OCI-LY7 (cell line): ENCODE measurements around the gene PCYT1A. TPM values are rescaled to one million over a fixed set of nuclear protein-coding genes. Genes with fewer than 3 reads are reported as not detected.

Experiments
- BruUV-seq: library from RNA; stranded (reverse); fragments of 400-500 nt; replicated peaks from 2 replicates; lab custom pipeline; 2021; lab: Mats Ljungman, UMichigan
- CTCF ChIA-PET: fragments of 300-600 bp; sonication (Branson Sonifier 250); formaldehyde crosslinking; loops from one replicate; lab custom pipeline; 2022; ENCODE audit warnings: antibody characterized with exemption; ENCODE audit not compliant: unreplicated experiment; lab: Charles Lee
- POLR2A ChIA-PET: fragments of 300-600 bp; sonication (Branson Sonifier 250); formaldehyde crosslinking; loops from one replicate; lab custom pipeline; 2022; ENCODE audit warnings: antibody characterized with exemption; lab: Charles Lee
- DNase-seq: peaks from one replicate; pipeline ENCODE4 v3.0.0-alpha.2; 2015; ENCODE audit warnings: low spot score
- H2AFZ ChIP-seq: fragments of 200-600 bp; sonication (generic), shearing (Covaris generic); 2 replicates; pipeline ENCODE4 v1.6.1; 2014; ENCODE audit warnings: mild to moderate bottlenecking, antibody characterized with exemption, low read length, moderate library complexity
- H3K27ac ChIP-seq: fragments of 200-600 bp; sonication (generic); 2 replicates; pipeline ENCODE4 v1.5.1; 2014; ENCODE audit warnings: mixed run types, low read depth, mild to moderate bottlenecking, moderate library complexity, low read length, inconsistent platforms; ENCODE audit not compliant: poor library complexity, severe bottlenecking
- H3K36me3 ChIP-seq: fragments of 200-600 bp; sonication (generic); 2 replicates; pipeline ENCODE4 v1.6.1; 2014; ENCODE audit warnings: mild to moderate bottlenecking, antibody characterized with exemption, low read length, moderate library complexity, mixed read lengths; ENCODE audit not compliant: insufficient read depth
- H3K4me1 ChIP-seq: fragments of 200-600 bp; sonication (generic); 2 replicates; pipeline ENCODE4 v1.5.1; 2014; ENCODE audit warnings: mild to moderate bottlenecking, low read length; ENCODE audit not compliant: insufficient read depth, poor library complexity, severe bottlenecking
- H3K4me2 ChIP-seq: fragments of 200-600 bp; sonication (generic); 2 replicates; pipeline ENCODE4 v1.6.1; 2014; ENCODE audit warnings: mild to moderate bottlenecking, low read length
- H3K4me3 ChIP-seq: fragments of 200-600 bp; sonication (generic); 2 replicates; pipeline ENCODE4 v1.5.1; 2014; ENCODE audit warnings: mild to moderate bottlenecking, low read depth, low read length; ENCODE audit not compliant: poor library complexity, severe bottlenecking
- H3K79me2 ChIP-seq: fragments of 200-600 bp; sonication (generic); 2 replicates; pipeline ENCODE4 v1.6.1; 2016; ENCODE audit warnings: low read depth, mild to moderate bottlenecking, low read length, moderate library complexity, mixed read lengths; ENCODE audit not compliant: insufficient read depth
- H3K9me2 ChIP-seq: fragments of 200-600 bp; sonication (generic); 2 replicates; pipeline ENCODE4 v1.6.1; 2016; ENCODE audit warnings: mild to moderate bottlenecking, low read length, mixed read lengths; ENCODE audit not compliant: insufficient read depth
- H3K9me3 ChIP-seq: fragments of 200-600 bp; sonication (generic); 2 replicates; pipeline ENCODE4 v1.6.1; 2014; ENCODE audit warnings: mild to moderate bottlenecking, mixed run types, low read length, mixed read lengths
- H4K20me1 ChIP-seq: fragments of 200-600 bp; sonication (generic); 2 replicates; pipeline ENCODE4 v1.6.1; 2014; ENCODE audit warnings: mild to moderate bottlenecking, antibody characterized with exemption, low read length, moderate library complexity, mixed read lengths; ENCODE audit not compliant: insufficient read depth
- CTCF ChIP-seq: fragments of 200-600 bp; sonication (generic); conservative IDR thresholded peaks from 2 replicates; pipeline ENCODE4 v1.5.1; 2014; ENCODE audit warnings: mild to moderate bottlenecking, antibody characterized with exemption, low read length, moderate library complexity, mixed read lengths
- EZH2phosphoT487 ChIP-seq: fragments of 200-600 bp; sonication (generic); IDR thresholded peaks from 2 replicates; pipeline ENCODE4 v1.6.1; 2018; ENCODE audit warnings: low read depth, borderline replicate concordance, mild to moderate bottlenecking, mixed run types, antibody characterized with exemption, low read length, moderate library complexity, mixed read lengths
- intact Hi-C: fragments of 100-400 bp; cut with micrococcal nuclease; formaldehyde crosslinking; loops from one replicate; pipeline ENCODE4 v1.10.0; 2022; ENCODE audit not compliant: unreplicated experiment
- total RNA-seq, 2 experiments: library from RNA; depleted of rRNA in 1 of 2; stranded (reverse); fragments of >200 nt in 1 of 2; shearing (Covaris generic) in 1 of 2; gene quantifications; 2 replicates each; pipeline ENCODE4 v1.2.3, GENCODE V29; 2014 to 2022

PCYT1A gene
- total RNA-seq, 2 experiments from 2014 or later: 21.6 to 27.1 TPM

DNA sequence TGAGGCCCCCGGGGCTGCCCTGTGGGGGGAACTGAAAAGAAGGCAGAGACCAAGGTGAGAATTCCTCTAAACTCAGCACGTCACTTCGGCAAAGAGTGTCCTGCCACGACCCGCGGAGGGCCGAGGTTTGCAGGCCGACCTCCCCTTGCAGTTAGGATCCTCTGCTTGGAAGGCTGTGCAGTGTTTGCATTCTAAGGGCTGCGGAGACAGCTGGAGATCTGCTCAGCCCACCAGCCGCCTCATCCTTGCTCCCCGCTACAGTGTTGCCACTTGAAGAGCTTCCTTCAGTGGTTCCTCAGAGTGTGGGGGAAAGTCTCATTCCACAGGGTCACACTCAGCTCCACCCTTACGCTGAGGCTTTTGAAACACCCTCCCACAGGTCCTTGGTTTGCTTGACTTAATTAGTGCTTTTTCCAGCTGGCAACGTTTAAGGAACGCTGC is 60.4 kb downstream of the PCYT1A start:
- Histone ChIP-seq H3K9me3 (no peaks in the 10 kb centered on the region), H3K27ac (no peak overlapping the region), H3K4me2 (no peak overlapping the region), H3K36me3 (no peaks in the 10 kb centered on the region), H3K4me1 (no peaks in the 10 kb centered on the region), H3K79me2 (no peaks in the 10 kb centered on the region), H3K4me3 (no peak overlapping the region), H4K20me1 (no peaks in the 10 kb centered on the region), H2AFZ (no peak overlapping the region), H3K9me2 (no peaks in the 10 kb centered on the region)
- intact Hi-C loops: no loop called here
- no peak for DNase-seq
- BruUV-seq: no TSS peak
- TF ChIP-seq CTCF (no peak), EZH2phosphoT487 (no peak)
- ChIA-PET POLR2A (interaction anchor here (0.6 kb wide), 1 partner anchor 375 kb away, joined by 3 read pairs; no protein-coding TSS in a partner anchor), CTCF (no interaction called here)

- Histone ChIP-seq H3K4me2 (no peak overlapping the region), H3K79me2 (no peaks in the 10 kb centered on the region), H3K9me3 (no peaks in the 10 kb centered on the region), H3K9me2 (no peaks in the 10 kb centered on the region), H2AFZ (no peak overlapping the region), H3K36me3 (no peaks in the 10 kb centered on the region), H4K20me1 (no peaks in the 10 kb centered on the region), H3K27ac (no peak overlapping the region), H3K4me1 (no peaks in the 10 kb centered on the region), H3K4me3 (no peak overlapping the region)
- ChIA-PET CTCF (no interaction called here), POLR2A (interaction anchor here (0.5 to 1.4 kb wide), 3 partner anchors 9 to 645 kb away, joined by 3 read pairs; no protein-coding TSS in a partner anchor)
- TF ChIP-seq EZH2phosphoT487 (no peak), CTCF (no peak)
- intact Hi-C loops: no loop called here
- no TSS peak for BruUV-seq
- DNase-seq: no peak
Observed at GRCh38 chr3:196225763-196226364, 61.7 kb downstream of the PCYT1A start.

GRCh38 chr3:196225086-196225485 is 62.4 kb downstream of the PCYT1A start:
- Histone ChIP-seq H3K36me3 (no peaks in the 10 kb centered on the region), H3K9me3 (no peaks in the 10 kb centered on the region), H3K9me2 (no peaks in the 10 kb centered on the region), H3K79me2 (no peaks in the 10 kb centered on the region), H3K27ac (no peak overlapping the region), H3K4me1 (no peaks in the 10 kb centered on the region), H3K4me3 (no peak overlapping the region), H4K20me1 (no peaks in the 10 kb centered on the region), H2AFZ (no peak overlapping the region), H3K4me2 (no peak overlapping the region)
- no peak for TF ChIP-seq CTCF
- TF ChIP-seq EZH2phosphoT487: no peak
- ChIA-PET CTCF (no interaction called here), POLR2A (interaction anchor here (0.5 to 1.4 kb wide), 3 partner anchors 10 to 644 kb away, joined by 3 read pairs; no protein-coding TSS in a partner anchor)
- BruUV-seq: no TSS peak
- no peak for DNase-seq
- intact Hi-C loops: no loop called here
